GM18909 (cell line): ENCODE results near the gene MLANA.
A peak's percentile ranks its signal among the peaks of the same experiment; 100 is the strongest.
"Not testable (repeated sequence)": the region's sequence is repeated elsewhere in the genome, so short reads cannot be mapped to it uniquely, and the experiment has no call there.

Experiments used
- ATAC-seq: cut with Tn5 transposase; IDR thresholded peaks from one replicate; pipeline ENCODE4 v1.9.1; 2021; ENCODE audit warnings: mild to moderate bottlenecking; ENCODE audit not compliant: unreplicated experiment, poor library complexity

MLANA gene

GRCh38 chr9:5868235-5868634, 22.5 kb upstream of the MLANA start:
- no peak for ATAC-seq

GRCh38 chr9:5869315-5870019, 21.2 kb upstream of the MLANA start:
- no peak for ATAC-seq

GRCh38 chr9:5870020-5870339, 20.7 kb upstream of the MLANA start:
- no peak for ATAC-seq

GRCh38 chr9:5870691-5871090, 20.0 kb upstream of the MLANA start:
- ATAC-seq = no peak

- ATAC-seq = no peak
These were observed 18.9 kb upstream of the MLANA start for GRCh38 chr9:5871785-5872184.

- ATAC-seq = no peak
These were observed 18.2 kb upstream of the MLANA start for GRCh38 chr9:5872511-5872910.

- ATAC-seq = no peak
These were observed 17.2 kb upstream of the MLANA start for GRCh38 chr9:5873439-5873838.

GRCh38 chr9:5874048-5874447, 16.6 kb upstream of the MLANA start:
- ATAC-seq = no peak

GRCh38 chr9:5876026-5876425, 14.7 kb upstream of the MLANA start:
- no peak for ATAC-seq

GRCh38 chr9:5876711-5877110, 14.0 kb upstream of the MLANA start:
- ATAC-seq = no peak

- no peak for ATAC-seq
These were observed 11.1 kb upstream of the MLANA start for GRCh38 chr9:5879419-5880181.

- not testable (repeated sequence) for ATAC-seq
These were observed 8.3 kb upstream of the MLANA start for GRCh38 chr9:5882244-5883012.

- no peak for ATAC-seq
These were observed 6.5 kb upstream of the MLANA start for GRCh38 chr9:5884191-5884590.

- ATAC-seq = peak; percentile 95
These were observed 4.4 kb upstream of the MLANA start for GRCh38 chr9:5886114-5886939.

GRCh38 chr9:5892456-5893133, 1.9 kb downstream of the MLANA start:
- ATAC-seq = no peak

- no peak for ATAC-seq
These were observed 2.4 kb downstream of the MLANA start for GRCh38 chr9:5893134-5893505.

- ATAC-seq = no peak
These were observed 3.0 kb downstream of the MLANA start for GRCh38 chr9:5893591-5894236.

GRCh38 chr9:5894237-5894959, 3.7 kb downstream of the MLANA start:
- no peak for ATAC-seq

GRCh38 chr9:5895782-5896181, 5.1 kb downstream of the MLANA start:
- no peak for ATAC-seq
